ENCODE measurements around the gene ZNF491.

DNA sequence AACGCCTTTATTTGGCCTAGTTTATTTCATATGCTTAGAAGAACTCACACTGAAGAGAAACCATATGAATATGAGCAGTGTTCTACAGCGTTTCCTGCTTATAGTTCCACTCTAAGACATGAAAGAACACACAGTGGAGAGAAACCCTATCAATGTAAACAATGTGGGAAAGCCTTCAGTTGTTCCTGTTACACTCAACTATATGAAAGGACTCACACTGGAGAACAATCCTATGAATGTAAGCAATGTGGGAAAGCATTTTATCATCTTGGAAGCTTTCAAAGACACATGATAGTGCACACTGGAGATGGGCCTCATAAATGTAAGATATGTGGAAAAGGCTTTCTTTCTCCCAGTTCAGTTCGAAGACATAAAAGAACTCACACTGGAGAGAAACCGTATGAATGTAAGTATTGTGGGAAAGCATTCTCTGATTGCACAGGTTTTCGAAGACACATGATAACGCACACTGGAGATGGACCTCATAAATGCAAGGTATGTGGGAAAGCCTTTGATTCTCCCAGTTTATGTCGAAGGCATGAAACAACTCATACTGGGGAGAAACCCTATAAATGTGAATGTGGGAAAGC lies 17.8 kb upstream of the ZNF491 start:
- TF ChIP-seq, protein P1, sequence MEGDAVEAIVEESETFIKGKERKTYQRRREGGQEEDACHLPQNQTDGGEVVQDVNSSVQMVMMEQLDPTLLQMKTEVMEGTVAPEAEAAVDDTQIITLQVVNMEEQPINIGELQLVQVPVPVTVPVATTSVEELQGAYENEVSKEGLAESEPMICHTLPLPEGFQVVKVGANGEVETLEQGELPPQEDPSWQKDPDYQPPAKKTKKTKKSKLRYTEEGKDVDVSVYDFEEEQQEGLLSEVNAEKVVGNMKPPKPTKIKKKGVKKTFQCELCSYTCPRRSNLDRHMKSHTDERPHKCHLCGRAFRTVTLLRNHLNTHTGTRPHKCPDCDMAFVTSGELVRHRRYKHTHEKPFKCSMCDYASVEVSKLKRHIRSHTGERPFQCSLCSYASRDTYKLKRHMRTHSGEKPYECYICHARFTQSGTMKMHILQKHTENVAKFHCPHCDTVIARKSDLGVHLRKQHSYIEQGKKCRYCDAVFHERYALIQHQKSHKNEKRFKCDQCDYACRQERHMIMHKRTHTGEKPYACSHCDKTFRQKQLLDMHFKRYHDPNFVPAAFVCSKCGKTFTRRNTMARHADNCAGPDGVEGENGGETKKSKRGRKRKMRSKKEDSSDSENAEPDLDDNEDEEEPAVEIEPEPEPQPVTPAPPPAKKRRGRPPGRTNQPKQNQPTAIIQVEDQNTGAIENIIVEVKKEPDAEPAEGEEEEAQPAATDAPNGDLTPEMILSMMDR (IDR thresholded peaks at IDR 0.05), result no peak
- TF ChIP-seq EP300 (IDR thresholded peaks at IDR 0.05) (no peak), POLR2AphosphoS5 (IDR thresholded peaks at IDR 0.05) (no peak)

Data from esophagus muscularis mucosa (tissue), 4 donors.